GM12875 (cell line): ENCODE measurements around the gene ATP1A2.

Experiments used
- H3K4me3 ChIP-seq: one replicate; pipeline ENCODE4 v1.5.1; 2011; ENCODE audit warnings: low read depth, low read length, control low read depth
- TF ChIP-seq, protein P1 (sequence below): IDR thresholded peaks from 2 replicates; pipeline ENCODE4 v1.5.1; 2011; ENCODE audit warnings: low read depth, mild to moderate bottlenecking, control low read depth, inconsistent platforms, low read length, moderate library complexity, borderline replicate concordance; ENCODE audit not compliant: insufficient read depth

Gene ATP1A2

DNA sequence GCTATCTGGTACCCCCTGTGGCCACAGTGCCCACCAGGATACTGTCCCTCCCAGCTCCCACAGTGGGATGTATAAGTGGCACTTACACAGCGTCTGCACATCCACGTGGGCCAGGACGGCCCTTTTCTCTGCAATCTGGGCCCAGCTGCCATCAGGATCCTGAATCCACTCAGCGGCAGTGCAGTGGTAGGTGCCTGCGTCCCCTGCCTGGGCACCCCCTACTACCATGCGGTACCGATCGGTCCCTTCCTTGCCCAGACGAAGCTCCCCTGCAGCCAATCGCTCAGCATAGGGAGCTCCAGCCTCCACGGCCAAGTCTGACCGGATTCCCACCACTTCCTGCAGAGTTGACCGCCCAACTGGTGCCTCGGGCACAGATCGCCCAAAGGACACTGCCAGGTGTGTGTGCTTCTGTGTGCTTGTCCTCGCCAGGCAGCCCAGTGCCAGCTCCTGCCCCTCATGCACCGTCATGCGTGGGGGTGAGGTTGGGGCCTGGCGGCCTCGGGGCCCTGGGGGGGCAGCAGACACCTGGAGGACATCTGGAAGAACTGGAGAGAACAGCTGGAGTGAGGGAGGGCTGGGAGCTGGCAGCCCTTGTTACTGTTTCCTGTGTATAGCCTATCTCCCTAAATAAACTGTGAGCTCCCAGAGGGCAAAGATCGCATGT lies 21.8 kb upstream of the ATP1A2 start:
- H3K4me3 ChIP-seq, result no peak overlapping the region
- TF ChIP-seq, protein P1, sequence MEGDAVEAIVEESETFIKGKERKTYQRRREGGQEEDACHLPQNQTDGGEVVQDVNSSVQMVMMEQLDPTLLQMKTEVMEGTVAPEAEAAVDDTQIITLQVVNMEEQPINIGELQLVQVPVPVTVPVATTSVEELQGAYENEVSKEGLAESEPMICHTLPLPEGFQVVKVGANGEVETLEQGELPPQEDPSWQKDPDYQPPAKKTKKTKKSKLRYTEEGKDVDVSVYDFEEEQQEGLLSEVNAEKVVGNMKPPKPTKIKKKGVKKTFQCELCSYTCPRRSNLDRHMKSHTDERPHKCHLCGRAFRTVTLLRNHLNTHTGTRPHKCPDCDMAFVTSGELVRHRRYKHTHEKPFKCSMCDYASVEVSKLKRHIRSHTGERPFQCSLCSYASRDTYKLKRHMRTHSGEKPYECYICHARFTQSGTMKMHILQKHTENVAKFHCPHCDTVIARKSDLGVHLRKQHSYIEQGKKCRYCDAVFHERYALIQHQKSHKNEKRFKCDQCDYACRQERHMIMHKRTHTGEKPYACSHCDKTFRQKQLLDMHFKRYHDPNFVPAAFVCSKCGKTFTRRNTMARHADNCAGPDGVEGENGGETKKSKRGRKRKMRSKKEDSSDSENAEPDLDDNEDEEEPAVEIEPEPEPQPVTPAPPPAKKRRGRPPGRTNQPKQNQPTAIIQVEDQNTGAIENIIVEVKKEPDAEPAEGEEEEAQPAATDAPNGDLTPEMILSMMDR, result no peak

DNA sequence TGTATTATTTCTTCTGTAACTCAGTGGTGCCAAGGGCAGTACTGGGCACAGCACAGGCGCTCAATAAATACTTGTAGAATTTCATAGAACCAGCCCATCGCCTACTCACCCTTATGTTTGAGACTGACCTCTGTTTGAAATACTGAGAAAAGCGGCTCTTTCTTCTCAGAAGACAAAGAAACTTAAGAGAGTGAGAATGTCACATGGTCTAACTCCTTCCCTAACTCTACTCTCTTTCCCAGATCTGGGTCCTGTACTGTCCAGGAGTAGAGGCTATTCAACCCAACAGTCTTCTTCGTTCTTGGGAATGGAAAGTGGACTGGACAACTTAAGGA lies 21.3 kb upstream of the ATP1A2 start:
- TF ChIP-seq, protein P1, result no peak

DNA sequence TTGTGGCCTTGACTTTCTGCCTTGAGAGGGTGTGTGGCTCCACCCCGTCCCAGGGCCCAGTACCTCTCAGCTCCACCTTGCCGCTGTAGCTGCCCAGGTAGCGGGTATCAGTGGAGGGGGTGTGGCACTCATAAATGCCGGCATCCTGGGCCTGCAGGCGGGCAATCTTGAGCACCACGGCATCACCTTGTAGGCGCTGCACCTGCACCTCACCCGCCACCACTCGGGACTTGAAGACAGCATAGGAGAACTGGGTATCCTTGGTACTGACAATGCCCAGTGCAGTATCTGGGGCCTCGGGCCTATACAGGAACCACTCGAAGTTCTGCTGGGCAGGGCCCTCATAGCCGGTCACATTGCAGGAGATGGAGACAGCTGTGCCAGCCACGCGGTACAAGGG lies 20.8 kb upstream of the ATP1A2 start:
- TF ChIP-seq, protein P1, result no peak
- H3K4me3 ChIP-seq, result no peak overlapping the region

More for the DNA sequence above, 21.3 kb upstream of the ATP1A2 start:
- no peak overlapping the region for H3K4me3 ChIP-seq

DNA sequence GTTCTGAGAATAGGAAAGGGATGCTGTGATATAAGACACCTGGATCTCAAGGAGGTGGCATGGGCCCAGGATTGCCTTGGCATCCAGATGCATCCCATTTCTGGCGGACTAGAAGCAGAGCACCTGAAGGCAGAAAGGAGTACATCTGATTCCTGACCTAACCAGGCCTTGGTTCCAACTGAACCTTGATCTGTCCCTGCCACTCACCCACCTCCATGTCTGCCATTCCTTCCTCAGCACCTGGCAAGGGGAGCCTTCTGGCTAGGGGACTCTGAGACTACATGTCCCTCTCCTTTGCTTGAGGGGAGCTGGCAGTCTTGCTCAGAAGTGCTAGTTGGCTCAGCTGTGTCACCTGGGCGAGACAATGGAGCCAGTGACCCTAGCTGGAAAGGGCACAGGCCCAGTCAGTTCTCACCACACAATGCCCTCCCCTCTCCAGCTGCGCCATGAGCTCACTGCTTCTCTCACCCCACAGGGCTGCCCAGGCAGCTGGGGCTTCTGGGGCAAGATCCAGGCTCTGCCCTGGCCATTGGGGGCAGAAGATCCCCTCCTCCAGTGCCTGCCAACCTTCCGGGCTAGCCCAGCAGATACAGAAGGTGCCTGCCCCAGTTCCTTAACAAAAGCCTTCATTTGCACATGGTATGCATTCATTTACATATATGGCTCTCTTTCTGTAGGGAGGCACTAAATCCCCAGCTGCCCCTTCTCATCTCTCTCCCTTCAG lies 20.0 kb upstream of the ATP1A2 start:
- TF ChIP-seq, protein P1, result no peak
- no peak overlapping the region for H3K4me3 ChIP-seq

DNA sequence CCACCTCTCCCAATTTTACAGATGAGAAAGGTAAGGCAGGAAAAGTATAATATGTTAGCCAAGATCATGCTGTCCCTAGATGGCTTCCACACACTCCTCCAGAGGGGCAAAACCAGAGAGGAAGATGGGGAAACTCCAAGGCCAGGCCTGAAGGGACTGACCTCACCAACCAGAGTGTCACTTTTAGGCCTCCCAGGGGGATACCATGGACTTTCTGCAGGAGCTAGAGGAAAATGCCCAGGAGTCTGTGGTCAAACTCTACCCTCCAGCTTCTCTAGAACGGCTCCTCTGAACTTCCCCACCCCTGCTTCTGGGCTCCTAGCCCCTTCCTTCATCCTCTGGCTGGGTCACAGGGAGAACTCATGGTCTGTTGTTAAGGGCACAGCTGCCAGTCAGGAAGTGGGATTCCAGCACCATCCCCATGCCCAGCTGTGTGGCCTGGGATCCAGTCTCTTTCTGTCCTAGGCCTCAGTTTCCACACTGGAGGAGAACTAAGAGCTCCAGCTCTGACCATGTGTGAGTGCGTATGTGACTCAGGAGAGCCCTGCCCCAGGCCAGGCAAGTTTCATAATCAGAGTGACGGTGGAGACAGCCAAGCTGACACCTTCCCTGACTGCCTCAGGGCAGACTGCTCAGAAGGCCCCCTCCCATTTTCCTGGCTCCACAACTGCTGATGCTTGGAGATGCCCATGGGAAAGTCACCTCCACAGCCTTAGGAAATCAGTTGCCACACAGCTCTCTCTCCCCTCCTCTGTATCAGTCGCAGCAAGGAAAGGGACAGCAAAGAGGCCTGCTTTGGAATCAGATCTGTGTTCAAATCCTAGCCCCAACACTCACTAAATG lies 19.1 kb upstream of the ATP1A2 start:
- TF ChIP-seq, protein P1, result no peak
- H3K4me3 ChIP-seq, result no peak overlapping the region

DNA sequence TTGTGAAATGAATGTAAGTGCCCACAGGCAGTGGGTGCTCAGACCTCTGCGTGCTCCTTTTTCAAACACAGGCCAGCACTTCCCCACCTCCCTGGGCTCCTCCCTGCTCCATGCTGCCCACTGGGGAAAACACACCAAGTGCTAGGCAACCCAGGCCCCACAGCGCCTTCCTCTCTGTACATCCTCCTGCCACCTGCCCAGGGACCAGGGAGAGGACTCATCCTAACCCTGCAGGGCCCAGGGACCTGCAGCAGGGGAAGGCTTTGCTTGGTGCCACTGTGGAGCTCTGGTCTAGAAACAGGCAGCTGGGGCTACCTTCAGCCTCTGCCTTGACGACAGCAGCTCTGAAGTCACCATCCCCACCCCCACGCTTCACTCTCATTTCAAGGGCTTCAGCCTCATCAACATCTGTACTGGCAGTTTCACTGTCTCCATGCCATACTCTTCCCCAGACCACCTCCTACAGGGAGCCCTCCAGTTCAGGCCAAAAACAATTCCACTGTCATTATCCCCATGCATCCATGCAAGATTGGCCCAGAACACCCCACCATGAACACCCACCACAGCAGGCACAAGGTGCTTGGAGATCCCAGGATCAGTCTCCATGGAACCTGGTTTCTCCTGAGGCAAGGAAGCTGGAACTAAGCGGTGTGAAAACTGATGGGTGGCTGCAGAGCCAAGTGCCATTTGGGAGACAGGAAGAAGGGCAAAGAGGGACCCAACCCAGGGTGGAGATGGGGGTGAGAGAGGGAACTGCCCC lies 18.2 kb upstream of the ATP1A2 start:
- TF ChIP-seq, protein P1, result no peak
- H3K4me3 ChIP-seq, result peak overlapping the region; percentile 82
